A673 (cell line): Measurements from ENCODE around the gene GSDMA. TPM values are rescaled to one million over a fixed set of nuclear protein-coding genes. Genes with fewer than 3 reads are reported as not detected.

Experiments
- BruUV-seq: library from RNA; stranded (reverse); fragments of 400-500 nt; replicated peaks from 2 replicates; lab custom pipeline; 2021; lab: Mats Ljungman, UMichigan
- CTCF ChIA-PET: fragments of 300-600 bp; sonication (Branson Sonifier 250); formaldehyde crosslinking; loops from one replicate; lab custom pipeline; 2022; ENCODE audit warnings: antibody characterized with exemption; lab: Charles Lee
- POLR2A ChIA-PET: fragments of 300-600 bp; sonication (Branson Sonifier 250); formaldehyde crosslinking; loops from one replicate; lab custom pipeline; 2022; ENCODE audit warnings: antibody characterized with exemption; ENCODE audit not compliant: low non-redundant PET; lab: Charles Lee
- DNase-seq: peaks from one replicate; pipeline ENCODE4 v3.0.0-alpha.2; 2015; ENCODE audit warnings: low spot score
- H3K27ac ChIP-seq: fragments of 200-600 bp; sonication (generic); 2 replicates; pipeline ENCODE4 v1.5.1; 2016; ENCODE audit warnings: mixed run types, low read depth, mild to moderate bottlenecking, mixed read lengths, antibody characterized with exemption, low read length; ENCODE audit not compliant: poor library complexity, severe bottlenecking
- H3K27me3 ChIP-seq: fragments of 200-600 bp; sonication (generic); replicated peaks from 2 replicates; pipeline ENCODE4 v1.6.1; 2017; ENCODE audit warnings: mixed run types, low read depth, mild to moderate bottlenecking, mixed read lengths, antibody characterized with exemption, low read length; ENCODE audit not compliant: insufficient read depth, poor library complexity
- H3K36me3 ChIP-seq: fragments of 200-600 bp; sonication (generic); 2 replicates; pipeline ENCODE4 v1.6.1; 2016; ENCODE audit warnings: mixed run types, mild to moderate bottlenecking, mixed read lengths, antibody characterized with exemption, low read length; ENCODE audit not compliant: insufficient read depth, poor library complexity, severe bottlenecking
- H3K4me1 ChIP-seq: fragments of 200-600 bp; sonication (generic); 2 replicates; pipeline ENCODE4 v1.6.1; 2017; ENCODE audit warnings: mixed run types, mild to moderate bottlenecking, mixed read lengths, antibody characterized with exemption, low read length; ENCODE audit not compliant: insufficient read depth, poor library complexity, severe bottlenecking
- H3K4me3 ChIP-seq: fragments of 200-600 bp; sonication (generic); 2 replicates; pipeline ENCODE4 v1.5.1; 2016; ENCODE audit warnings: low read depth, mixed run types, mild to moderate bottlenecking, mixed read lengths, low read length; ENCODE audit not compliant: poor library complexity, severe bottlenecking
- H3K9me3 ChIP-seq: fragments of 200-600 bp; sonication (generic); 2 replicates; pipeline ENCODE4 v1.6.1; 2016; ENCODE audit warnings: mixed run types, low read depth, mild to moderate bottlenecking, mixed read lengths, antibody characterized with exemption, low read length; ENCODE audit not compliant: poor library complexity, severe bottlenecking
- EZH2 ChIP-seq: fragments of 200-600 bp; sonication (generic); IDR thresholded peaks from 2 replicates; pipeline ENCODE4 v1.6.1; 2017; ENCODE audit warnings: borderline replicate concordance, low read depth, mild to moderate bottlenecking, mixed read lengths, antibody characterized with exemption, low read length; ENCODE audit not compliant: poor library complexity, severe bottlenecking
- intact Hi-C: fragments of 100-400 bp; cut with micrococcal nuclease; formaldehyde crosslinking; loops from one replicate; pipeline ENCODE4 v1.10.0; 2022; ENCODE audit not compliant: unreplicated experiment
- total RNA-seq: library from RNA; stranded (reverse); gene quantifications from 2 replicates; pipeline ENCODE4 v1.2.3, GENCODE V29; 2021
- TF ChIP-seq, protein P1 (sequence below): fragments of 300-800, 200-600 bp; sonication (generic); conservative IDR thresholded peaks from 2 replicates; pipeline ENCODE4 v1.5.1; 2017; ENCODE audit warnings: low read depth, mild to moderate bottlenecking, antibody characterized with exemption, low read length, moderate library complexity, mixed read lengths

The GSDMA gene
- total RNA-seq, 1 experiment from 2014 or later = not detected

DNA sequence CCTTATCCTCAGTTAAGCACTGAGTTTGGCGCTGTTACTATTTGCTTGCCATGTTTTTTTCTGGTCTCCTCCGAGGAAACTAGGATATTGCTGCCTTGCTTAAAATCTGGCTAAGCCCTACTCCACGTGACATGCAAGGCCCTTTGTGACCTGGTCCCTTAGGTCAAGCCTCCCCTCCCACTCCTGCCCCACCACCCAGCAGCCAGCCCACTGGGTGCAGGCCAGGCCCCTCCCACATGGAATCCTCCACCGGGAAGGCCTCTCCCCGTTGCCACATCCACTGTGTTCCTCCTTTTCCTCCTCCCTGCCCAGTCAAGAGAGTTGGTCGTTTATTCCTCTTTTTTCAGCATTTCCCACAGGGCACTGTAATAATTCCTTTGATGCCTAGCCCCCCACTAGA is 34.0 kb downstream of the GSDMA start:
- no peak for DNase-seq
- H3K4me1 ChIP-seq = no peaks in the 10 kb centered on the region
- H3K4me3 ChIP-seq = no peak overlapping the region
- H3K27ac ChIP-seq = no peak overlapping the region
- ChIA-PET CTCF (no interaction called here), POLR2A (no interaction called here)
- H3K9me3 ChIP-seq = no peaks in the 10 kb centered on the region
- no TSS peak for BruUV-seq
- no peaks in the 10 kb centered on the region for H3K27me3 ChIP-seq
- intact Hi-C loops = no loop called here
- TF ChIP-seq, protein P1, sequence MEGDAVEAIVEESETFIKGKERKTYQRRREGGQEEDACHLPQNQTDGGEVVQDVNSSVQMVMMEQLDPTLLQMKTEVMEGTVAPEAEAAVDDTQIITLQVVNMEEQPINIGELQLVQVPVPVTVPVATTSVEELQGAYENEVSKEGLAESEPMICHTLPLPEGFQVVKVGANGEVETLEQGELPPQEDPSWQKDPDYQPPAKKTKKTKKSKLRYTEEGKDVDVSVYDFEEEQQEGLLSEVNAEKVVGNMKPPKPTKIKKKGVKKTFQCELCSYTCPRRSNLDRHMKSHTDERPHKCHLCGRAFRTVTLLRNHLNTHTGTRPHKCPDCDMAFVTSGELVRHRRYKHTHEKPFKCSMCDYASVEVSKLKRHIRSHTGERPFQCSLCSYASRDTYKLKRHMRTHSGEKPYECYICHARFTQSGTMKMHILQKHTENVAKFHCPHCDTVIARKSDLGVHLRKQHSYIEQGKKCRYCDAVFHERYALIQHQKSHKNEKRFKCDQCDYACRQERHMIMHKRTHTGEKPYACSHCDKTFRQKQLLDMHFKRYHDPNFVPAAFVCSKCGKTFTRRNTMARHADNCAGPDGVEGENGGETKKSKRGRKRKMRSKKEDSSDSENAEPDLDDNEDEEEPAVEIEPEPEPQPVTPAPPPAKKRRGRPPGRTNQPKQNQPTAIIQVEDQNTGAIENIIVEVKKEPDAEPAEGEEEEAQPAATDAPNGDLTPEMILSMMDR = no peak
- TF ChIP-seq EZH2 = no peak
- H3K36me3 ChIP-seq = peaks cover 37% of the 10 kb centered on the region

DNA sequence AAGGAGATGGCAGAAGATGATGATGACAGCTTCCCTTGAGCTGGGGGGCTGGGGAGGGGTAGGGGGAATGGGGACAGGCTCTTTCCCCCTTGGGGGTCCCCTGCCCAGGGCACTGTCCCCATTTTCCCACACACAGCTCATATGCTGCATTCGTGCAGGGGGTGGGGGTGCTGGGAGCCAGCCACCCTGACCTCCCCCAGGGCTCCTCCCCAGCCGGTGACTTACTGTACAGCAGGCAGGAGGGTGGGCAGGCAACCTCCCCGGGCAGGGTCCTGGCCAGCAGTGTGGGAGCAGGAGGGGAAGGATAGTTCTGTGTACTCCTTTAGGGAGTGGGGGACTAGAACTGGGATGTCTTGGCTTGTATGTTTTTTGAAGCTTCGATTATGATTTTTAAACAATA is 34.7 kb downstream of the GSDMA start:
- POLR2A ChIA-PET = no interaction called here

DNA sequence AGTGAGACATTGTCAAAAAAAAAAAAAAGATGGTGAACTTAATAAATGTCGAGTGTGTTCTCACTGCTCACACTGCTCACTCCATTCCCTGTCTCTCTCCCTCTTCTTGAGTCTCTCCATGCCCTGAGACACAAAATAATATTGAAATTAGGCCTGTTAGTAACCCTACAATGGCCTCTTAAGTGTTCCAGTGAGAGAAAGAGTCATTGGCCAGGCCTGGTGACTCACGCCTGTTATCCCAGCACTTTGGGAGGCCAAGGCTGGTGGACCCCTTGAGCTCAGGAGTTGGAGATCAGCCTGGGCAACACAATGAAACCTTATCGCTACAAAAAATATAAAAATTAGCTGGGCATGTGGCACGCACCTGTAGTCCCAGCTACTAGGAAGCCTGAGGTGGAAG is 36.3 kb downstream of the GSDMA start:
- no peaks in the 10 kb centered on the region for H3K9me3 ChIP-seq
- no peaks in the 10 kb centered on the region for H3K27me3 ChIP-seq
- DNase-seq = no peak
- H3K36me3 ChIP-seq = peaks cover 18% of the 10 kb centered on the region
- TF ChIP-seq, protein P1 = no peak
- no peak for TF ChIP-seq EZH2
- H3K4me1 ChIP-seq = no peaks in the 10 kb centered on the region
- CTCF ChIA-PET = no interaction called here
- no peak overlapping the region for H3K27ac ChIP-seq
- no TSS peak for BruUV-seq
- no peak overlapping the region for H3K4me3 ChIP-seq
- intact Hi-C loops = no loop called here
- POLR2A ChIA-PET = no interaction called here

More for the DNA sequence above, 34.7 kb downstream of the GSDMA start:
- intact Hi-C loops = no loop called here
- H3K4me1 ChIP-seq = no peaks in the 10 kb centered on the region
- no peak for DNase-seq
- CTCF ChIA-PET = no interaction called here
- H3K27ac ChIP-seq = no peak overlapping the region
- H3K36me3 ChIP-seq = peaks cover 32% of the 10 kb centered on the region
- no peaks in the 10 kb centered on the region for H3K9me3 ChIP-seq
- H3K4me3 ChIP-seq = no peak overlapping the region
- TF ChIP-seq EZH2 = no peak
- TF ChIP-seq, protein P1 = no peak
- no peaks in the 10 kb centered on the region for H3K27me3 ChIP-seq
- BruUV-seq = TSS peak; percentile 67
